ENCODE results near the gene UBFD1. TPM values are rescaled to one million over a fixed set of nuclear protein-coding genes. Genes with fewer than 3 reads are reported as not detected.

Gene UBFD1
- total and polyA plus RNA-seq, 4 donors, result 12.3 to 55.4 (median 28.3) TPM

Other genes starting within 250 kb of the UBFD1 start
- 10 to 100 TPM; 15.6 to 30.0 TPM for gene COG7, start 104.5 kb upstream of the UBFD1 start, total RNA-seq
- gene COG7, start 104.5 kb upstream of the UBFD1 start, polyA plus RNA-seq, result 10 to 100 TPM; 12.5 to 50.2 TPM
- 10 to 100 TPM; 48.2 to 84.9 TPM for gene GGA2, start 47.2 kb upstream of the UBFD1 start, total RNA-seq
- 10 to 100 TPM; 12.0 to 18.0 TPM for gene GGA2, start 47.2 kb upstream of the UBFD1 start, polyA plus RNA-seq
- 10 to 100 TPM; 10.8 to 14.9 TPM for gene EARS2, start 377 bp upstream of the UBFD1 start, total RNA-seq
- gene EARS2, start 377 bp upstream of the UBFD1 start, polyA plus RNA-seq, result 1 to 10 TPM; 4.8 to 6.3 TPM
- 10 to 100 TPM; 46.1 to 48.7 TPM for gene NDUFAB1, start 38.6 kb downstream of the UBFD1 start, total RNA-seq
- gene NDUFAB1, start 38.6 kb downstream of the UBFD1 start, polyA plus RNA-seq, result 100 to 1,000 TPM; 134 to 180 TPM
- 1 to 10 TPM; 7.7 to 9.5 TPM for gene PALB2, start 83.6 kb downstream of the UBFD1 start, total RNA-seq
- 10 to 100 TPM in 1 of 2 donors, 1 to 10 TPM in 1; 3.5 to 10.9 TPM for gene PALB2, start 83.6 kb downstream of the UBFD1 start, polyA plus RNA-seq
- gene DCTN5, start 83.7 kb downstream of the UBFD1 start, total RNA-seq, result 10 to 100 TPM; 40.1 to 44.7 TPM
- gene DCTN5, start 83.7 kb downstream of the UBFD1 start, polyA plus RNA-seq, result 10 to 100 TPM in 1 of 2 donors, 1 to 10 TPM in 1; 9.0 to 18.1 TPM
- gene PLK1, start 121.2 kb downstream of the UBFD1 start, total RNA-seq, result 1 to 10 TPM; 1.6 to 4.7 TPM
- gene PLK1, start 121.2 kb downstream of the UBFD1 start, polyA plus RNA-seq, result 1 to 10 TPM in 1 of 2 donors, under 1 TPM in 1; 0.88 to 3.3 TPM
- gene ERN2, start 155.5 kb downstream of the UBFD1 start, total RNA-seq, result not detected
- under 1 TPM; 0.10 to 0.50 TPM for gene ERN2, start 155.5 kb downstream of the UBFD1 start, polyA plus RNA-seq
- under 1 TPM in 1 of 2 donors, not detected in 1; 0.13 TPM for gene CHP2, start 197.3 kb downstream of the UBFD1 start, total RNA-seq
- gene CHP2, start 197.3 kb downstream of the UBFD1 start, polyA plus RNA-seq, result 10 to 100 TPM in 1 of 2 donors, under 1 TPM in 1; 0.23 to 55.2 TPM